Neural progenitor cell (in vitro differentiated cells): ENCODE measurements around the gene STC2. TPM values are rescaled to one million over a fixed set of nuclear protein-coding genes. Genes with fewer than 3 reads are reported as not detected.

Source experiments
- DNase-seq: peaks from one replicate; pipeline ENCODE4 v3.0.0-alpha.2; 2016; ENCODE audit warnings: low spot score
- H2AFZ ChIP-seq: fragments of 200-600 bp; sonication (generic); replicated peaks from 2 replicates; pipeline ENCODE4 v1.6.1; 2016; ENCODE audit warnings: antibody characterized with exemption
- H3F3A ChIP-seq: fragments of 200-600 bp; sonication (generic); 2 replicates; pipeline ENCODE4 v1.6.1; 2016; ENCODE audit warnings: antibody characterized with exemption, low read depth
- H3K27ac ChIP-seq: fragments of 200-600 bp; sonication (generic); 2 replicates; pipeline ENCODE4 v1.5.1; 2016; ENCODE audit warnings: mild to moderate bottlenecking
- H3K27me3 ChIP-seq: fragments of 200-600 bp; sonication (generic); 2 replicates; pipeline ENCODE4 v1.6.1; 2016; ENCODE audit warnings: mild to moderate bottlenecking, moderate library complexity
- H3K36me3 ChIP-seq: fragments of 200-600 bp; sonication (generic); 2 replicates; pipeline ENCODE4 v1.5.1; 2016
- H3K4me1 ChIP-seq: fragments of 200-600 bp; sonication (generic); 2 replicates; pipeline ENCODE4 v1.6.1; 2016; ENCODE audit warnings: mixed run types
- H3K4me2 ChIP-seq: fragments of 200-600 bp; sonication (generic); 2 replicates; pipeline ENCODE4 v1.6.1; 2016
- H3K4me3 ChIP-seq: fragments of 200-600 bp; sonication (generic); 2 replicates; pipeline ENCODE4 v1.5.1; 2016
- H3K79me2 ChIP-seq: fragments of 200-600 bp; sonication (generic); 2 replicates; pipeline ENCODE4 v1.6.1; 2016; ENCODE audit warnings: low read depth
- H3K9ac ChIP-seq: fragments of 200-600 bp; sonication (generic); 2 replicates; pipeline ENCODE4 v1.6.1; 2016
- H3K9me3 ChIP-seq: fragments of 200-600 bp; sonication (generic); 2 replicates; pipeline ENCODE4 v1.5.1; 2016; ENCODE audit warnings: low read depth
- H4K20me1 ChIP-seq: fragments of 200-600 bp; sonication (generic); 2 replicates; pipeline ENCODE4 v1.6.1; 2016; ENCODE audit warnings: low read depth
- H3K27ac Mint-ChIP-seq: 3 replicates; pipeline ENCODE4 v1.8.0; 2021; ENCODE audit warnings: mixed read lengths
- H3K27me3 Mint-ChIP-seq: 2 replicates; pipeline ENCODE4 v1.8.0; 2022; ENCODE audit warnings: low read depth, mild to moderate bottlenecking, inconsistent platforms, moderate library complexity, mixed read lengths; ENCODE audit not compliant: insufficient read depth
- H3K36me3 Mint-ChIP-seq: 3 replicates; pipeline ENCODE4 v1.8.0; 2021; ENCODE audit warnings: mixed read lengths
- H3K4me1 Mint-ChIP-seq: 3 replicates; pipeline ENCODE4 v1.8.0; 2021; ENCODE audit warnings: mixed read lengths
- H3K4me3 Mint-ChIP-seq: 3 replicates; pipeline ENCODE4 v1.8.0; 2021; ENCODE audit warnings: mild to moderate bottlenecking, moderate library complexity, mixed read lengths
- H3K9me3 Mint-ChIP-seq: 3 replicates; pipeline ENCODE4 v1.8.0; 2020; ENCODE audit warnings: mixed read lengths
- CTCF ChIP-seq: fragments of 200-600 bp; sonication (generic); IDR thresholded peaks from 2 replicates; pipeline ENCODE4 v1.5.1; 2017; ENCODE audit warnings: antibody characterized with exemption, mild to moderate bottlenecking
- EZH2 ChIP-seq: fragments of 200-600 bp; sonication (generic); IDR thresholded peaks from 2 replicates; pipeline ENCODE4 v1.6.1; 2017; ENCODE audit warnings: antibody characterized with exemption, mild to moderate bottlenecking, moderate library complexity
- EZH2phosphoT487 ChIP-seq: fragments of 200-600 bp; sonication (generic); IDR thresholded peaks from 2 replicates; pipeline ENCODE4 v1.6.1; 2017; ENCODE audit warnings: antibody characterized with exemption
- total RNA-seq: library from RNA; depleted of rRNA; stranded (reverse); fragments of >200 nt; gene quantifications from 2 replicates; pipeline ENCODE4 v1.2.3, GENCODE V29; 2015; ENCODE audit warnings: low replicate concordance

Gene STC2
- total RNA-seq, 1 donor from 2014 or later: 25.3 TPM

DNA sequence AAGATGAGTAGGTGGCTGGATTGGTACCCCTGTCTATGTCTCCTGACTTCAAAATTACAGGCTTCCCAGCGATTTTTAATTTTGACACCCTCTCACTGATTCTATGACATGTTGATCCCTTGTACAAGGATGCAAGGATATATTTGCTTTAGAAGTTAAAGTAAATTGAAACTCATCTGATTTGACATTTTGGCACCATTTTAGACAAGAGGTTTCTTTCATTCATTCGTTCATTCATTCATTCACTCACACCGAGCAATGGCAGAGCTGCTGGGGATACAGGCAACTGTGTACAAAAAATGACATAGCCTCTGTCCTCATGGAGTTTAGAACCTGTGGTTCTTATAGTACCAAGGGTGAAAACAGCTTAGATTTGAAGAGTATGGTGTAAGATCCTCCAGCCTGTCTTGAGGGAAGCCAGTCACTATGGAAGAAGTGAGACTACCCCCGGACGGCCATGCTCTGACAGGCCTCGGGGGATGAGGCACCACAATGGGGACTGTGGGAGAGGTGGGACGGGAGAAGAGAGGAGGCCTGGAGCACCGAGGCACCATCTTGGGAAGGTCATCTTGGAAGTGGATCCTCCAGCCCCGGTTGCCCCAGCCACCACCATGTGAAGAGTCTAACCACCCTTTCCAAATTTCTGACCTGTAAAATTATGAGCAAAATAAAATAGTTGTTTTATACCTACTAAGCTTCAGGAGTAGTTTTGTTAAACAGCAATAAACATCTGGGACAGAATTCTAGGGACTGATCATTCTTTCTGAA, 16.2 kb downstream of the STC2 start:
- Histone ChIP-seq H3K4me2 (no peak overlapping the region), H4K20me1 (no peaks in the 10 kb centered on the region), H3K4me3 (no peak overlapping the region), H3K27ac (no peak overlapping the region), H3K79me2 (no peaks in the 10 kb centered on the region), H3K9ac (no peak overlapping the region), H3K27me3 (no peaks in the 10 kb centered on the region), H3F3A (peaks cover 21% of the 10 kb centered on the region), H3K9me3 (no peaks in the 10 kb centered on the region), H2AFZ (no peak overlapping the region), H3K36me3 (no peaks in the 10 kb centered on the region), H3K4me1 (peaks cover 27% of the 10 kb centered on the region)
- no peak for DNase-seq
- peaks cover 14% of the 10 kb centered on the region for H3K9me3 Mint-ChIP-seq
- peaks cover 51% of the 10 kb centered on the region for H3K4me1 Mint-ChIP-seq
- peaks cover 1% of the 10 kb centered on the region for H3K36me3 Mint-ChIP-seq
- no peak overlapping the region for H3K27ac Mint-ChIP-seq
- peak overlapping the region; percentile 24 for H3K4me3 Mint-ChIP-seq
- TF ChIP-seq EZH2 (no peak), EZH2phosphoT487 (no peak), CTCF (no peak)
- H3K27me3 Mint-ChIP-seq: peaks cover 10% of the 10 kb centered on the region

- H3K4me3 Mint-ChIP-seq: no peak overlapping the region
- H3K27me3 Mint-ChIP-seq: peaks cover 9% of the 10 kb centered on the region
- Histone ChIP-seq H3K27me3 (no peaks in the 10 kb centered on the region), H3K27ac (no peak overlapping the region), H4K20me1 (no peaks in the 10 kb centered on the region), H3K4me1 (peaks cover 19% of the 10 kb centered on the region), H3K9ac (no peak overlapping the region), H2AFZ (no peak overlapping the region), H3K36me3 (no peaks in the 10 kb centered on the region), H3K4me3 (no peak overlapping the region), H3K79me2 (no peaks in the 10 kb centered on the region), H3K4me2 (no peak overlapping the region), H3K9me3 (no peaks in the 10 kb centered on the region), H3F3A (peaks cover 13% of the 10 kb centered on the region)
- H3K4me1 Mint-ChIP-seq: peaks cover 44% of the 10 kb centered on the region
- H3K27ac Mint-ChIP-seq: peak overlapping the region; percentile 30
- DNase-seq: no peak
- H3K36me3 Mint-ChIP-seq: no peaks in the 10 kb centered on the region
- TF ChIP-seq CTCF (no peak), EZH2phosphoT487 (no peak), EZH2 (no peak)
- peaks cover 14% of the 10 kb centered on the region for H3K9me3 Mint-ChIP-seq
Observed at GRCh38 chr5:173310861-173311785, 17.1 kb downstream of the STC2 start.

- Histone ChIP-seq H3K4me2 (no peak overlapping the region), H3K9ac (no peak overlapping the region), H3F3A (peaks cover 9% of the 10 kb centered on the region), H3K79me2 (no peaks in the 10 kb centered on the region), H3K36me3 (no peaks in the 10 kb centered on the region), H3K27ac (no peak overlapping the region), H3K9me3 (no peaks in the 10 kb centered on the region), H4K20me1 (no peaks in the 10 kb centered on the region), H3K4me3 (no peak overlapping the region), H3K27me3 (no peaks in the 10 kb centered on the region), H2AFZ (no peak overlapping the region), H3K4me1 (peaks cover 12% of the 10 kb centered on the region)
- Mint-ChIP-seq H3K9me3 (peaks cover 14% of the 10 kb centered on the region), H3K36me3 (no peaks in the 10 kb centered on the region), H3K27me3 (peaks cover 9% of the 10 kb centered on the region), H3K4me1 (peaks cover 36% of the 10 kb centered on the region), H3K4me3 (no peak overlapping the region), H3K27ac (no peak overlapping the region)
- TF ChIP-seq CTCF: no peak
- no peak for TF ChIP-seq EZH2phosphoT487
- TF ChIP-seq EZH2: no peak
- no peak for DNase-seq
Observed at GRCh38 chr5:173310218-173310769, 17.9 kb downstream of the STC2 start.
